HG02610 (cell line): ENCODE data around the gene ANGPTL1.

Experiments
- ATAC-seq: cut with Tn5 transposase; IDR thresholded peaks from one replicate; pipeline ENCODE4 v1.9.1; 2021; ENCODE audit warnings: mild to moderate bottlenecking, moderate library complexity; ENCODE audit not compliant: unreplicated experiment

Gene ANGPTL1

GRCh38 chr1:178870944-178871343, at the start of gene ANGPTL1:
TSS of gene ANGPTL1 (minus strand) at chr1:178871077. CDS start at chr1:178865776, 5,301 bp downstream.
- ATAC-seq, result no peak

GRCh38 chr1:178919581-178919980, 48.7 kb upstream of the ANGPTL1 start:
- no peak for ATAC-seq

- ATAC-seq, result no peak
Measured at GRCh38 chr1:178918955-178919354, 48.1 kb upstream of the ANGPTL1 start.

- ATAC-seq, result no peak
Measured at GRCh38 chr1:178918308-178918707, 47.4 kb upstream of the ANGPTL1 start.

- ATAC-seq, result no peak
Measured at GRCh38 chr1:178916448-178917174, 45.7 kb upstream of the ANGPTL1 start.

GRCh38 chr1:178912597-178912996, 41.7 kb upstream of the ANGPTL1 start:
- ATAC-seq, result no peak

GRCh38 chr1:178910023-178910422, 39.1 kb upstream of the ANGPTL1 start:
- no peak for ATAC-seq

- no peak for ATAC-seq
Measured at GRCh38 chr1:178908358-178908757, 37.5 kb upstream of the ANGPTL1 start.

- no peak for ATAC-seq
Measured at GRCh38 chr1:178901482-178902125, 30.7 kb upstream of the ANGPTL1 start.

- ATAC-seq, result no peak
Measured at GRCh38 chr1:178899402-178899801, 28.5 kb upstream of the ANGPTL1 start.

GRCh38 chr1:178898401-178898800, 27.5 kb upstream of the ANGPTL1 start:
- ATAC-seq, result no peak

GRCh38 chr1:178895928-178896327, 25.1 kb upstream of the ANGPTL1 start:
- ATAC-seq, result no peak

- ATAC-seq, result no peak
Measured at GRCh38 chr1:178886551-178886950, 15.7 kb upstream of the ANGPTL1 start.

GRCh38 chr1:178885869-178886268, 15.0 kb upstream of the ANGPTL1 start:
- no peak for ATAC-seq

GRCh38 chr1:178881950-178882349, 11.1 kb upstream of the ANGPTL1 start:
- no peak for ATAC-seq

- ATAC-seq, result no peak
Measured at GRCh38 chr1:178877896-178878295, 7.0 kb upstream of the ANGPTL1 start.

GRCh38 chr1:178875936-178876335, 5.1 kb upstream of the ANGPTL1 start:
- no peak for ATAC-seq

GRCh38 chr1:178874966-178875365, 4.1 kb upstream of the ANGPTL1 start:
- ATAC-seq, result no peak

GRCh38 chr1:178871551-178872320, 859 bp upstream of the ANGPTL1 start:
- no peak for ATAC-seq

- no peak for ATAC-seq
Measured at GRCh38 chr1:178870221-178870620, 656 bp downstream of the ANGPTL1 start.

GRCh38 chr1:178869119-178869697, 1.7 kb downstream of the ANGPTL1 start:
- no peak for ATAC-seq
